Aorta (tissue), 5 donors: ENCODE measurements around the gene XRCC4. TPM values are rescaled to one million over a fixed set of nuclear protein-coding genes. Genes with fewer than 3 reads are reported as not detected.
"Not testable (repeated sequence)": the region's sequence is repeated elsewhere in the genome, so short reads cannot be mapped to it uniquely, and the experiment has no call there.

Source experiments
- ATAC-seq: fragments of 200-7000 bp; cut with Tn5 transposase; one replicate; pipeline ENCODE4 v1.9.1; 2022; ENCODE audit warnings: moderate library complexity; ENCODE audit not compliant: low FRiP score
- DNase-seq, 2 donors: peaks; one replicate each; pipeline ENCODE4 v3.0.0-alpha.2; 2020
- H3K27ac ChIP-seq, 2 donors: one replicate each; pipeline ENCODE4 v1.5.1; 2013; ENCODE audit warnings: low read length in 2 of 2, mild to moderate bottlenecking in 2 of 2, moderate library complexity in 2 of 2, control low read depth in 1 of 2, inconsistent platforms in 1 of 2, low read depth in 1 of 2
- H3K27me3 ChIP-seq, 2 donors: one replicate each; pipeline ENCODE4 v1.6.1; 2013; ENCODE audit warnings: control low read depth in 1 of 2, low read length in 1 of 2, mild to moderate bottlenecking in 1 of 2, moderate library complexity in 1 of 2; ENCODE audit not compliant: insufficient read depth in 2 of 2, control insufficient read depth in 1 of 2
- H3K36me3 ChIP-seq, 2 donors: one replicate each; pipeline ENCODE4 v1.6.1; 2013; ENCODE audit warnings: control low read depth in 1 of 2, low read length in 1 of 2, mild to moderate bottlenecking in 1 of 2; ENCODE audit not compliant: insufficient read depth in 2 of 2, control insufficient read depth in 1 of 2
- H3K4me1 ChIP-seq, 2 donors: one replicate each; pipeline ENCODE4 v1.6.1; 2013; ENCODE audit warnings: low read length in 2 of 2, control low read depth in 1 of 2, mild to moderate bottlenecking in 1 of 2, moderate library complexity in 1 of 2; ENCODE audit not compliant: insufficient read depth in 2 of 2, control insufficient read depth in 1 of 2
- H3K4me3 ChIP-seq, 2 donors: one replicate each; pipeline ENCODE4 v1.5.1; 2013; ENCODE audit warnings: low read length in 2 of 2, control low read depth in 1 of 2, mild to moderate bottlenecking in 1 of 2
- H3K9me3 ChIP-seq: one replicate; pipeline ENCODE4 v1.6.1; 2013; ENCODE audit warnings: mild to moderate bottlenecking, low read length; ENCODE audit not compliant: control insufficient read depth
- WGBS, 2 donors: extraction: QIAGEN DNeasy Blood & Tissue Kit; methylation state at CpG; one replicate each; pipeline ENCODE4 v1.1.7; 2013; 5-methylcytosine and 5-hydroxymethylcytosine counted together
- intact Hi-C, 2 donors: fragments of 100-400 bp; cut with DNase I; formaldehyde crosslinking; loops; one replicate each; pipeline versions ENCODE4 v1.14.2 to v1.15.0; 2022
- polyA plus RNA-seq, 2 donors: library from polyadenylated mRNA; stranded (reverse); fragments of 200-250 nt; gene quantifications; one replicate each; pipeline ENCODE4 v1.2.3, GENCODE V29; 2013
- total RNA-seq, 2 donors: library from RNA; stranded (reverse); fragmentation: NEBNext Ultra II Directional; extraction: Animal tissue kit (Norgen Biotek cat#: 25700); gene quantifications; one replicate each; pipeline ENCODE4 v1.2.1, GENCODE V29; 2021
- donor health status: healthy with polysubstance abuse.
- donor health status: Bipolar disorder and iron deficiency.
- donor health status: DM: no; HTN: no; CAD: no.
- donor health status: DM: no; HTN: no; CAD: no.
- donor health status: DM: yes; HTN: yes; CAD: no.

XRCC4 gene
- total and polyA plus RNA-seq, 4 donors, result 9.9 to 19.0 (median 11.8) TPM

DNA sequence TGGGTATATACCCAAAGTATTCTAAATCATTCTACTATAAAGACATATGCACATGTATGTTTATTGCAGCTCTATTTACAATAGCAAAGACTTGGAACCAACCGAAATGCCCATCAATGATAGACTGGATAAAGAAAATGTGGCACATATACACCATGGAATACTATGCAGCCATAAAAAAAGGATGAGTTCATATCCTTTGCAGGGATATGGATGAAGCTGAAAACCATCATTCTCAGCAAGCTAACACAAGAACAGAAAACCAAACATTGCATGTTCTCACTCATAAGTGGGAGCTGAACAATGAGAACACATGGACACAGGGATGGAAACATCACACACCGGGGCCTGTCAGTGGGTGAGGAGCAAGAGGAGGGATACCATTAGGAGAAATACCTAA is 180.3 kb downstream of the XRCC4 start:
- not testable (repeated sequence) for H3K4me3 ChIP-seq, ATAC-seq
- WGBS, 2 donors, result 95 to 97% methylated on average over 2 of the region's 2 CpGs

DNA sequence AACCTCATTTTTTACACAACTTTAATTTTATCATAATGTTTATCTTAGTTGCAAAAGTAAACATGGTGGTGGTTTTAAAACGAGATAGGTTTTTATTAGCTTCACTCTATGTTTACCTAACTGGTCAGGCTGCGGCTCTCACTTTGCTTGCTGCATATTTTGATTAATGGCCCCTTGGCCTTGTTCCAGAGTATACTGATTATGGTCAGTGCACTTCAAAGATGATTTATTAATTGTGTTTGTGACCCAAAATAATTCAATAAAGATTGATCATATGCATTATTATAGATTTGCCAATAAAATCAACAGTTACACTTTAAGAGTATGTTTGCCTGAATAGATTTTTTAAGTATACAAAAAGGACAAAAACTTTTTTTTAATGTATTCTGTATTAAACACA is 188.0 kb downstream of the XRCC4 start:
- no peak overlapping the region for H3K27ac ChIP-seq
- H3K9me3 ChIP-seq, result no peaks in the 10 kb centered on the region
- intact Hi-C loops, result no loop called here
- H3K4me1 ChIP-seq, result no peaks in the 10 kb centered on the region
- H3K27me3 ChIP-seq, result no peaks in the 10 kb centered on the region
- H3K36me3 ChIP-seq, result no peaks in the 10 kb centered on the region
- ATAC-seq (no peak), DNase-seq (no peak)
- no peak overlapping the region for H3K4me3 ChIP-seq
- 3 to 6% methylated on average over 2 of the region's 2 CpGs for WGBS, 2 donors

More for the DNA sequence above, 180.3 kb downstream of the XRCC4 start:
- DNase-seq, H3K4me1 ChIP-seq, intact Hi-C loops, H3K27me3 ChIP-seq, H3K9me3 ChIP-seq, H3K36me3 ChIP-seq, H3K27ac ChIP-seq: not testable (repeated sequence)

DNA sequence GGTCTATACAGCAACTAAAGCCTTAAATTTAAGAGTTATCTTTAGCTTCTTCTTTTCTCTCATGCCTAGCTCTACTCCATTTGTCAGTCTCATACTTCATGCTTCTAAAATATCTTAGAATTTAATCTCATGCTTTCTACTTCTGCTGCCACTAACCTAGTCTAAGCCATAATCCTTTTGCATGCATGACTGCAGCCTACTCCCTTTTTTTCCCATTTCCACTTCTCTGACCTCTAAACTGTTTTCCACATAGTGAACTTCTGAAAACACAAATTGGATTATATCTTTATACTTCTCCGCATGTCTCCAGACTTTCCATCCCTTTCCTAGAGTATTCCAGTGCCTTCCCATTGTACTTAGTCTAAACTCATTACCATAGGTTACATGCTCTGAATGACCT is 193.0 kb downstream of the XRCC4 start:
- Histone ChIP-seq H3K27me3 (no peaks in the 10 kb centered on the region), H3K9me3 (no peaks in the 10 kb centered on the region), H3K27ac (no peak overlapping the region), H3K36me3 (no peaks in the 10 kb centered on the region), H3K4me1 (no peaks in the 10 kb centered on the region), H3K4me3 (no peak overlapping the region)
- 98% methylated on average over 1 of the region's 1 CpG for WGBS, 2 donors
- intact Hi-C loops, result no loop called here
- no peak for DNase-seq
- ATAC-seq, result no peak

- WGBS, 2 donors, result 29 to 47% methylated on average over 4 of the region's 4 CpGs
- Histone ChIP-seq H3K4me3 (no peak overlapping the region), H3K4me1 (no peaks in the 10 kb centered on the region), H3K27ac (no peak overlapping the region), H3K36me3 (no peaks in the 10 kb centered on the region), H3K9me3 (no peaks in the 10 kb centered on the region), H3K27me3 (no peaks in the 10 kb centered on the region)
- DNase-seq (no peak), ATAC-seq (no peak)
- intact Hi-C loops, result no loop called here
Observed at GRCh38 chr5:83277154-83277553, 199.8 kb downstream of the XRCC4 start.

DNA sequence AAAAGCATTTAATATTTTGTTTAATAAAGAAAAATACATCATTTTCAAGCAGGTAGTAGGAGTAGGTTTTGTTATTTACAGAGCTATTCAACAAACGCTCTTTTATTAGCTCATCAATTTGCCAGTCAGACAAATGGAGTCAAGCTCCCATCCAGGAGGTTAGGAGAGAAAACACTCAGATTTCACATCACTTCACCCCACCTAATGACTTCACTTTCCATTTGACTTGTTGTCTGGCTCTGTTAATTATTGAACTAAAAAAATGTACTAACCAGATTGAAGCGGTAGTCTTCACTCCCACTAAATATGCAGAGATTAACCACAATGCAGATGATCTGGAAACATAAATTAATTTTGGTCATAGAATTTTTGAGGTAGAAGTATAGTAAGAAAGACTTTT is 200.6 kb downstream of the XRCC4 start:
- DNase-seq, result no peak
- ATAC-seq, result no peak
- intact Hi-C loops, result no loop called here
- WGBS, 2 donors, result 94% methylated on average over 2 of the region's 2 CpGs
- Histone ChIP-seq H3K4me3 (no peak overlapping the region), H3K36me3 (no peaks in the 10 kb centered on the region), H3K27me3 (no peaks in the 10 kb centered on the region), H3K27ac (no peak overlapping the region), H3K4me1 (no peaks in the 10 kb centered on the region), H3K9me3 (no peaks in the 10 kb centered on the region)

DNA sequence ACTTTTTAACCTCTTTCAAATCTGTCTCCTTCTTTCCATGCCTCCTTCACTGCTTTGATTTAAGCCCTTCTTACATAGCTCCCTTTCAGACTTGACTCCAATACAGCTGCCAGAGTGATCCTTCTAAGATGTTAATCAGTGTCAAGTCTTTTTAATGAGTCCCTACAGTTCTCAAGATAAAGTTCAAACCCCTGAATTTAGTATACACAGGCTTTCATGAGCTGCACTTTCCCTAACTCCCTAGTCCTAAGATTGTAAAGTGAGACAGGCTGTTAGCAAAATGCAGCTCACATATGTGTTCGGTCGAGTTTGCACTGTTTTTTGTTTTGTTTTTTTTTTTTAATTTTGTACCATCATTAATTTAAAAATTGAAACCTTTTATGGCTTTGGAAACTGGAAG is 203.8 kb downstream of the XRCC4 start:
- intact Hi-C loops, result loop anchor here in 1 of 2 donors (5.0 kb wide), 1 partner anchor 111 kb away; no protein-coding TSS in a partner anchor
- no peak overlapping the region for H3K4me3 ChIP-seq
- no peaks in the 10 kb centered on the region for H3K36me3 ChIP-seq
- H3K27ac ChIP-seq, result no peak overlapping the region
- H3K4me1 ChIP-seq, result no peaks in the 10 kb centered on the region
- DNase-seq (no peak), ATAC-seq (no peak)
- H3K27me3 ChIP-seq, result no peaks in the 10 kb centered on the region
- H3K9me3 ChIP-seq, result no peaks in the 10 kb centered on the region
- 87 to 93% methylated on average over 2 of the region's 2 CpGs for WGBS, 2 donors

DNA sequence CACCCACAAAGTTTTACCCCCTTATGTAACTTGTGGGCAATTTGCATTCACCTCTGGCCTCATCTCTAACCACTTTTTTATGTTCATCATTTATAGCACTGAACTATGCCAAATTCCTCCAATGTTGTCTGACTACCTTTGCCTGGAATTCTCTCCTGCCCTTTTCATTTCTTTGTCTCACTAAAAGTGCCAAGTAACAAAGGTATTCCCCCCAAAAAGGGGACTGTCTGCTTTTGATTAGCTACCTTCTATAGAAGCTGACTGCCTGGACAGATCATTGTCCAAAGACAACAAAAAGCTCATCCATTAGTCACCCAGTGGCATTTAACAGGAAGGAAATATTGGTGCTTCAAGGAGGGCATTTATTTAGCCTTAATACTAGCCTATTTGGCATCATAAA is 204.3 kb downstream of the XRCC4 start:
- no peaks in the 10 kb centered on the region for H3K4me1 ChIP-seq
- H3K36me3 ChIP-seq, result no peaks in the 10 kb centered on the region
- ATAC-seq, result no peak
- intact Hi-C loops, result loop anchor here in 1 of 2 donors (5.0 kb wide), 1 partner anchor 111 kb away; no protein-coding TSS in a partner anchor
- H3K27me3 ChIP-seq, result no peaks in the 10 kb centered on the region
- no peak overlapping the region for H3K4me3 ChIP-seq
- H3K27ac ChIP-seq, result no peak overlapping the region
- H3K9me3 ChIP-seq, result no peaks in the 10 kb centered on the region
- no peak for DNase-seq

DNA sequence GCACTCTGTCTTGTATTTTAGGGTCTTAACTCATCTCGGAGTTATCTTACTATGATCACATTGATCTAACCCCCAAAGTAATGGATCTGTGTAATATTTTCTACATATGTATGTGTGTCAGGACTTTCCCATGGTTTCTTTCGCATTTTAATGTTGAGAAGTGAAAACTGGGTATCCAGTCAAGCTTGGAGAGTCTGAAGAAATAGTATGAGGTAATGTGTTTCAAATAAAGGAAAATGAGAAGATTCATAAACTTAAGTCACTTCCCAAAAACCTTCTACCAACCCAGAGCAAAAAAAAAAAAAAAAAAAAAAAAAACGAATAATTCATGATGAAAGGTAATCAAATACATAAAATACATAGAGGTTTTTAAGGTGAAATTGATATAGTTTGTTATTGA is 206.4 kb downstream of the XRCC4 start:
- no peak for ATAC-seq

DNA sequence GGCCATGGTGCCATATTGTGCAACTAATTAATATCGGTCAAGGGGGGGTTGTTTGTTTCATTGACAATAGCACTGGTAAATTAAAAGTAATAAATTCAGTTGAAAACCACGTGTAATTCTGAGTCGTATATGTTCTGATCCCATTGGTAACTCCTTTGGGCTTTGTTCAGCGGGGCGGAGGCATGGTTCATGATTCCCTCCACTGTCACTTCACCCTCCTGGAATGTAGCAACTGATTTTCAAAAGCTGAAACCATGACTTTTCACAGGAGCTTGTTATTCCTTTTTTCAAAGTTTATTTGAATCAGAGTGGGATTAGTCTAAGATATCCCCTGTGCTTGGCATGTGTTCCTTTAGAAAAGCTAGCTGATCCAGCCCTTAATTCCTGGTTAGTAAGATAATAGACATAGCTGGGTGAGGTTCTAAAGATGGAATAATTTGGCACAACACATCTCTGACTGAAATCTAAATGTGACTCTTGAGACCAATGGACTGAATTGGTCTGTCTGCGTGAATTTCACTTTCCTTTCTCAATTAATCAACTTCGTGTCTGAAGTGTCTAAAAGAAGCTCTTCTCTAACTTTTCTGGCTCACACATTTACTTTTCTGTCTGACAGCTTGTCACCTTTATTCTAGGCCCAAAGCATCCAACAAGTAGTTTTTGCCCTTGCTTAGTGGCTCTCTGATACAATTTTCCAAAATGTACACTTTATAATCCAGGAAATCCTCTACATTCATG is 208.5 kb downstream of the XRCC4 start:
- no peaks in the 10 kb centered on the region for H3K36me3 ChIP-seq
- H3K4me1 ChIP-seq, result no peaks in the 10 kb centered on the region
- H3K27ac ChIP-seq, result no peak overlapping the region
- 89 to 91% methylated on average over 7 of the region's 7 CpGs for WGBS, 2 donors
- no peaks in the 10 kb centered on the region for H3K27me3 ChIP-seq
- no peak for ATAC-seq
- intact Hi-C loops, result no loop called here
- no peak overlapping the region for H3K4me3 ChIP-seq
- H3K9me3 ChIP-seq, result no peaks in the 10 kb centered on the region
- DNase-seq, result no peak

More for the DNA sequence above, 206.4 kb downstream of the XRCC4 start:
- Histone ChIP-seq H3K27ac (no peak overlapping the region), H3K27me3 (no peaks in the 10 kb centered on the region), H3K4me3 (no peak overlapping the region), H3K4me1 (no peaks in the 10 kb centered on the region), H3K9me3 (no peaks in the 10 kb centered on the region), H3K36me3 (no peaks in the 10 kb centered on the region)
- no peak for DNase-seq
- intact Hi-C loops, result loop anchor here in 1 of 2 donors (5.0 kb wide), 1 partner anchor 109 kb away; no protein-coding TSS in a partner anchor
- 90 to 97% methylated on average over 3 of the region's 3 CpGs for WGBS, 2 donors
